HL-60 (cell line): ENCODE results near the gene SLC12A7.

ENCODE experiments used
- DNase-seq, 2 experiments: peaks; one replicate each; pipeline ENCODE4 v3.0.0-alpha.2; 2010 to 2020; ENCODE audit warnings: low read depth in 1 of 2, low spot score in 1 of 2
- H3K27ac ChIP-seq: fragments of 250-450 bp; sonication (Bioruptor Pico); replicated peaks from 2 replicates; pipeline ENCODE4 v1.5.1; 2020; ENCODE audit warnings: mild to moderate bottlenecking, moderate library complexity
- H3K27me3 ChIP-seq: fragments of 250-450 bp; sonication (Bioruptor Pico); 2 replicates; pipeline ENCODE4 v1.5.1; 2021; ENCODE audit warnings: mild to moderate bottlenecking, moderate library complexity; ENCODE audit not compliant: insufficient read depth, poor library complexity, severe bottlenecking
- H3K4me3 ChIP-seq: replicated peaks from 2 replicates; pipeline ENCODE4 v1.5.1; 2011; ENCODE audit warnings: mild to moderate bottlenecking, control low read depth, low read length; ENCODE audit not compliant: insufficient read depth
- CTCF ChIP-seq: IDR thresholded peaks from one replicate; pipeline ENCODE4 v1.5.1; 2011; ENCODE audit warnings: low read length, control low read depth, inconsistent platforms; ENCODE audit not compliant: insufficient read depth
- GABPA ChIP-seq: IDR thresholded peaks from 2 replicates; pipeline ENCODE4 v1.6.1; 2012; ENCODE audit warnings: low read depth
- POLR2AphosphoS5 ChIP-seq: IDR thresholded peaks from 2 replicates; pipeline ENCODE4 v1.6.1; 2012; ENCODE audit warnings: low read depth
- REST ChIP-seq: IDR thresholded peaks from 2 replicates; pipeline ENCODE4 v1.6.1; 2012; ENCODE audit warnings: low read depth; ENCODE audit not compliant: insufficient replicate concordance
- SPI1 ChIP-seq: IDR thresholded peaks from 2 replicates; pipeline ENCODE4 v1.6.1; 2012; ENCODE audit warnings: low read depth, mild to moderate bottlenecking, borderline replicate concordance

Gene SLC12A7

GRCh38 chr5:1053391-1054017 lies 58.4 kb downstream of the SLC12A7 start:
- DNase-seq, result no peak
- H3K27me3 ChIP-seq, result no peaks in the 10 kb centered on the region
- no peak overlapping the region for H3K4me3 ChIP-seq
- no peak for TF ChIP-seq POLR2AphosphoS5
- no peak for TF ChIP-seq CTCF
- no peak for TF ChIP-seq SPI1
- no peak for TF ChIP-seq REST
- no peak for TF ChIP-seq GABPA
- no peak overlapping the region for H3K27ac ChIP-seq

GRCh38 chr5:1052641-1053390 lies 59.0 kb downstream of the SLC12A7 start:
- H3K4me3 ChIP-seq, result no peak overlapping the region
- no peak for DNase-seq
- no peak overlapping the region for H3K27ac ChIP-seq
- no peaks in the 10 kb centered on the region for H3K27me3 ChIP-seq
- no peak for TF ChIP-seq POLR2AphosphoS5
- TF ChIP-seq REST, result no peak
- no peak for TF ChIP-seq CTCF
- TF ChIP-seq GABPA, result no peak
- no peak for TF ChIP-seq SPI1

- Histone ChIP-seq H3K4me3 (no peak overlapping the region), H3K27ac (no peak overlapping the region), H3K27me3 (no peaks in the 10 kb centered on the region)
- TF ChIP-seq CTCF (no peak), REST (no peak), POLR2AphosphoS5 (no peak), SPI1 (no peak), GABPA (no peak)
- no peak for DNase-seq
Measured at GRCh38 chr5:1052076-1052475, 59.8 kb downstream of the SLC12A7 start.
